ENCODE data around the gene TMCC3.

- TF ChIP-seq, protein P1, sequence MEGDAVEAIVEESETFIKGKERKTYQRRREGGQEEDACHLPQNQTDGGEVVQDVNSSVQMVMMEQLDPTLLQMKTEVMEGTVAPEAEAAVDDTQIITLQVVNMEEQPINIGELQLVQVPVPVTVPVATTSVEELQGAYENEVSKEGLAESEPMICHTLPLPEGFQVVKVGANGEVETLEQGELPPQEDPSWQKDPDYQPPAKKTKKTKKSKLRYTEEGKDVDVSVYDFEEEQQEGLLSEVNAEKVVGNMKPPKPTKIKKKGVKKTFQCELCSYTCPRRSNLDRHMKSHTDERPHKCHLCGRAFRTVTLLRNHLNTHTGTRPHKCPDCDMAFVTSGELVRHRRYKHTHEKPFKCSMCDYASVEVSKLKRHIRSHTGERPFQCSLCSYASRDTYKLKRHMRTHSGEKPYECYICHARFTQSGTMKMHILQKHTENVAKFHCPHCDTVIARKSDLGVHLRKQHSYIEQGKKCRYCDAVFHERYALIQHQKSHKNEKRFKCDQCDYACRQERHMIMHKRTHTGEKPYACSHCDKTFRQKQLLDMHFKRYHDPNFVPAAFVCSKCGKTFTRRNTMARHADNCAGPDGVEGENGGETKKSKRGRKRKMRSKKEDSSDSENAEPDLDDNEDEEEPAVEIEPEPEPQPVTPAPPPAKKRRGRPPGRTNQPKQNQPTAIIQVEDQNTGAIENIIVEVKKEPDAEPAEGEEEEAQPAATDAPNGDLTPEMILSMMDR (conservative IDR thresholded peaks at IDR 0.05; ENCODE audit: low read depth, low read length) = no peak
- TF ChIP-seq EZH2 (IDR thresholded peaks at IDR 0.05; ENCODE audit: borderline replicate concordance, low read depth, low read length, poor library complexity, severe bottlenecking) = no peak
Observed at GRCh38 chr12:94617101-94617500, 33.3 kb downstream of the TMCC3 start.
